Measurements from ENCODE around the gene FOSL1.

- TF ChIP-seq CTCF (conservative IDR thresholded peaks at IDR 0.05) = no peak
- no peak for TF ChIP-seq ZFX (IDR thresholded peaks at IDR 0.05)
Observed at GRCh38 chr11:65887723-65888162, 12.4 kb downstream of the FOSL1 start.

Measured in C4-2B (cell line).